K562 (cell line): ENCODE measurements around the gene KLHL34. TPM values are rescaled to one million over a fixed set of nuclear protein-coding genes. Genes with fewer than 3 reads are reported as not detected.

ENCODE experiments used
- ATAC-seq: fragments of 200-7000 bp; cut with Tn5 transposase; 3 replicates; pipeline ENCODE4 v1.9.1; 2020; ENCODE audit warnings: moderate library complexity
- BruUV-seq: library from RNA; stranded (reverse); fragments of 400-500 nt; replicated peaks from 2 replicates; lab custom pipeline; 2021; lab: Mats Ljungman, UMichigan
- CTCF ChIA-PET: fragments of 300-600 bp; formaldehyde crosslinking; extraction: SDS; loops from one replicate; lab custom pipeline; 2021; ENCODE audit warnings: low intra/inter-chr PET ratio; lab: Yijun Ruan, JAX
- POLR2A ChIA-PET: fragments of 300-600, 350-650 bp; sonication (Branson Sonifier 250); formaldehyde crosslinking; extraction: SDS; loops from one replicate; lab custom pipeline; 2021; ENCODE audit warnings: antibody characterized with exemption, inconsistent platforms; lab: Yijun Ruan, JAX
- DNase-seq, 4 experiments: peaks; one replicate each; pipeline versions ENCODE4 v3.0.0 to v3.0.0-alpha.2; 2011 to 2018; ENCODE audit warnings: low spot score in 3 of 4, mixed read lengths in 3 of 4; ENCODE audit errors: extremely low read depth in 1 of 4
- FAIRE-seq: peaks from 2 replicates; lab custom pipeline; 2011; peaks lifted over from hg19 to GRCh38; lab: Jason Lieb, UNC
- H2AFZ ChIP-seq: 2 replicates; pipeline ENCODE4 v1.6.0; 2011; ENCODE audit warnings: low read depth, low read length, control low read depth, inconsistent platforms
- H3K27ac ChIP-seq: fragments of 200-600 bp; 3 replicates; pipeline ENCODE4 v1.8.0; 2011; ENCODE audit warnings: low read depth, mild to moderate bottlenecking, control low read depth, inconsistent platforms, low read length, moderate library complexity, mixed read lengths; ENCODE audit errors: extremely low read depth
- H3K27me3 ChIP-seq, 2 experiments: fragments of 300-600 bp in 1 of 2; 2 replicates in 1 of 2; 3 replicates in 1 of 2; pipeline versions ENCODE4 v1.6.0 to v1.8.0; 2011; ENCODE audit warnings: inconsistent platforms in 2 of 2, low read length in 2 of 2, mild to moderate bottlenecking in 1 of 2, mixed read lengths in 1 of 2, moderate library complexity in 1 of 2; ENCODE audit not compliant: control insufficient read depth in 2 of 2, insufficient read depth in 2 of 2
- H3K36me3 ChIP-seq: fragments of 300-600 bp; 3 replicates; pipeline ENCODE4 v1.8.0; 2011; ENCODE audit warnings: mild to moderate bottlenecking, low read length, inconsistent platforms; ENCODE audit not compliant: control insufficient read depth, insufficient read depth
- H3K4me1 ChIP-seq, 2 experiments: fragments of 200-600 bp in 1 of 2; replicated peaks in 1 of 2; 2 replicates in 1 of 2; 3 replicates in 1 of 2; pipeline versions ENCODE4 v1.5.1 to v1.8.0; 2011; ENCODE audit warnings: inconsistent platforms in 2 of 2, low read length in 2 of 2, mild to moderate bottlenecking in 1 of 2, mixed read lengths in 1 of 2, moderate library complexity in 1 of 2; ENCODE audit not compliant: control insufficient read depth in 2 of 2, insufficient read depth in 2 of 2
- H3K4me2 ChIP-seq: 2 replicates; pipeline ENCODE4 v1.6.1; 2011; ENCODE audit warnings: low read length, control low read depth, inconsistent platforms, mixed read lengths; ENCODE audit not compliant: insufficient read depth
- H3K4me3 ChIP-seq: fragments of 200-600 bp; sonication (generic), shearing (Covaris generic); 2 replicates; pipeline ENCODE4 v1.5.1; 2016; ENCODE audit warnings: control low read depth, inconsistent platforms
- H3K79me2 ChIP-seq: fragments of 200-600 bp; 3 replicates; pipeline ENCODE4 v1.8.0; 2011; ENCODE audit warnings: low read length, inconsistent platforms; ENCODE audit not compliant: control insufficient read depth, insufficient read depth
- H3K9ac ChIP-seq, 2 experiments: 2 replicates each; pipeline versions ENCODE4 v1.6.0 to v1.6.1; 2011; ENCODE audit warnings: low read depth in 2 of 2, low read length in 2 of 2, control low read depth in 1 of 2, inconsistent platforms in 1 of 2, mild to moderate bottlenecking in 1 of 2, mixed read lengths in 1 of 2; ENCODE audit not compliant: insufficient read depth in 1 of 2
- H3K9me1 ChIP-seq: one replicate; pipeline ENCODE4 v1.6.0; 2011; ENCODE audit warnings: inconsistent platforms, mild to moderate bottlenecking, low read length, moderate library complexity; ENCODE audit not compliant: control insufficient read depth, insufficient read depth
- H3K9me3 ChIP-seq: replicated peaks from 2 replicates; pipeline ENCODE4 v1.5.1; 2011; ENCODE audit warnings: low read depth, low read length, inconsistent platforms; ENCODE audit not compliant: control insufficient read depth, insufficient read depth
- H4K20me1 ChIP-seq: replicated peaks from 2 replicates; pipeline ENCODE4 v1.6.1; 2011; ENCODE audit warnings: low read length, inconsistent platforms, mixed read lengths; ENCODE audit not compliant: control insufficient read depth, insufficient read depth
- CEBPG ChIP-seq, 3 experiments: fragments of 200-800 bp in 1 of 3; sonication (Bioruptor generic) in 1 of 3; sonication (generic) in 1 of 3; formaldehyde crosslinking in 1 of 3; IDR thresholded peaks in 2 of 3; conservative IDR thresholded peaks in 1 of 3; 2 replicates each; pipeline versions ENCODE4 v1.6.1 to v1.8.0; 2016 to 2022; ENCODE audit warnings: missing compliant biosample characterization in 2 of 3, missing genetic modification characterization in 2 of 3, mild to moderate bottlenecking in 1 of 3, missing genetic modification reagents in 1 of 3
- CTCF ChIP-seq, 3 experiments: IDR thresholded peaks in 2 of 3; conservative IDR thresholded peaks in 1 of 3; 2 replicates each; pipeline ENCODE4 v1.5.1; 2011 to 2012; ENCODE audit warnings: low read length in 3 of 3, mild to moderate bottlenecking in 3 of 3, control low read depth in 2 of 3, improper control_type of control experiment in 1 of 3, inconsistent platforms in 1 of 3, low read depth in 1 of 3, mixed read lengths in 1 of 3, moderate library complexity in 1 of 3; ENCODE audit not compliant: insufficient read depth in 2 of 3
- RHOXF2B ChIP-seq: fragments of 250-450 bp; sonication (Bioruptor Pico); conservative IDR thresholded peaks from 2 replicates; pipeline ENCODE4 v1.5.1; 2021
- ZNF277 ChIP-seq: fragments of 250-450 bp; sonication (Bioruptor Pico); IDR thresholded peaks from 2 replicates; pipeline ENCODE4 v1.8.0; 2022; ENCODE audit warnings: inconsistent platforms, mild to moderate bottlenecking, moderate library complexity, borderline replicate concordance
- WGBS: fragments of 100-300 bp; shearing (Covaris generic); methylation state at CpG from one replicate; pipeline ENCODE4 v1.1.6; 2016; ENCODE audit warnings: low coverage, mixed read lengths; ENCODE audit not compliant: insufficient coverage; ENCODE audit errors: missing lambda C conversion rate; 5-methylcytosine and 5-hydroxymethylcytosine counted together
- in situ Hi-C: fragments of 300-500 bp; cut with MboI; formaldehyde crosslinking; loops from 4 replicates; pipeline ENCODE4 v1.15.0; 2018; ENCODE audit warnings: inconsistent platforms, mixed read lengths
- intact Hi-C: fragments of 100-400 bp; cut with micrococcal nuclease; formaldehyde crosslinking; loops from 2 replicates; pipeline ENCODE4 v1.14.2; 2022
- polyA plus RNA-seq, 8 experiments: library from polyadenylated mRNA; depleted of rRNA in 4 of 8; stranded (reverse) in 5 of 8; unstranded in 3 of 8; fragments of >200 nt; fragmentation: Nextera tagmentation in 2 of 8; fragmentation: Illumina TruSeq in 1 of 8; extraction: Ambion mirVana in 2 of 8; extraction: Trizol in 1 of 8; gene quantifications; 2 replicates each; pipeline versions ENCODE4 v1.2.1 to v1.2.3, GENCODE V29; 2011 to 2014; ENCODE audit warnings: inconsistent platforms in 1 of 8, missing spikeins in 1 of 8
- total RNA-seq, 7 experiments: library from RNA; depleted of rRNA in 6 of 7; stranded (reverse); fragments of >200 nt in 6 of 7; fragmentation: Illumina TruSeq in 2 of 7; extraction: Trizol in 2 of 7; gene quantifications; 2 replicates each; pipeline versions ENCODE4 v1.2.1 to v1.2.3, GENCODE V29; 2011 to 2021; ENCODE audit warnings: low replicate concordance in 1 of 7

The KLHL34 gene
- total and polyA plus RNA-seq, 9 of the 15 experiments (the other 6 are each of a cell fraction or from before 2014, with no cell fraction given) = not detected

- H3K9me1 ChIP-seq = no peaks in the 10 kb centered on the region
- no peak overlapping the region for H3K27ac ChIP-seq
- 6% methylated on average over 2 of the region's 2 CpGs for WGBS
- in situ Hi-C loops = no loop called here
- no peak for ATAC-seq
- no peak for FAIRE-seq
- no peaks in the 10 kb centered on the region for H3K36me3 ChIP-seq
- no peaks in the 10 kb centered on the region for H3K27me3 ChIP-seq
- BruUV-seq = no TSS peak
- H2AFZ ChIP-seq = no peak overlapping the region
- H3K4me1 ChIP-seq = no peaks in the 10 kb centered on the region
- TF ChIP-seq CTCF (IDR thresholded peaks at IDR 0.05 in 2 of 3, conservative IDR thresholded peaks at IDR 0.05 in 1 of 3; ENCODE audit: insufficient read depth in 2 of 3, low read depth in 1 of 3, low read length in 3 of 3) = no peak
- TF ChIP-seq CEBPG (CRISPR knock-in tag; IDR thresholded peaks at IDR 0.05) = no peak
- no peak for TF ChIP-seq CEBPG (tag; conservative IDR thresholded peaks at IDR 0.05 in 1 of 2, IDR thresholded peaks at IDR 0.05 in 1 of 2)
- TF ChIP-seq RHOXF2B (CRISPR knock-in tag) = no peak
- TF ChIP-seq ZNF277 (CRISPR knock-in tag) = no peak
- no peak overlapping the region for H3K9ac ChIP-seq
- POLR2A ChIA-PET = no interaction called here
- DNase-seq = no peak
- no peak overlapping the region for H3K4me3 ChIP-seq
- intact Hi-C loops = no loop called here
- no peaks in the 10 kb centered on the region for H3K79me2 ChIP-seq
- H4K20me1 ChIP-seq = no peaks in the 10 kb centered on the region
- CTCF ChIA-PET = no interaction called here
- H3K9me3 ChIP-seq = no peaks in the 10 kb centered on the region
- no peak overlapping the region for H3K4me2 ChIP-seq
Observed at GRCh38 chrX:21638311-21638710, 19.8 kb downstream of the KLHL34 start.
